SHP77 treated with DMSO at 0.1 percent for 48 hours (cell line): ENCODE data around the gene ATP11C.

ENCODE experiments used
- DNase-seq: peaks from one replicate; lab custom pipeline; 2025; lab: John Stamatoyannopoulos, UW

The ATP11C gene

GRCh38 chrX:139804482-139804881 lies 128.4 kb downstream of the ATP11C start:
- no peak for DNase-seq

GRCh38 chrX:139803224-139803623 lies 129.6 kb downstream of the ATP11C start:
- no peak for DNase-seq

DNA sequence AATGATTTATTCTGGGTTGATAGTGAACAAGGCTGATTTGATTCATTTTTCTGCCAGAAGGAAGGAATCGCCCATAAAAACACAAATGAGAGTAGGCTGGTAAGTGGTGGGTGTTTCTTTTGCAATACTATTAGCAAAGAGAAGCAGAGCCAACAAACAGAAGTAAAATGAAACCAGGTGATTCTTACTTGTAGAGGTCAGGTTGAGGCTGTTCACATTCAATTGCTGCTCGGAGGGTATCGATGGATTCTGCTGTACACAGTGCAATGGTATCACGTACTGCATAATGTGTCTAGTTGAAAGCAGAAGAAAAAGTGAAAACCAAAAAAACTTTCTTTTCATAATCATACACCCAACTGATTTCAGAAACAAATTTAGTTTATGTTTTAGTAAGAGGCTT lies 130.8 kb downstream of the ATP11C start:
- no peak for DNase-seq

DNA sequence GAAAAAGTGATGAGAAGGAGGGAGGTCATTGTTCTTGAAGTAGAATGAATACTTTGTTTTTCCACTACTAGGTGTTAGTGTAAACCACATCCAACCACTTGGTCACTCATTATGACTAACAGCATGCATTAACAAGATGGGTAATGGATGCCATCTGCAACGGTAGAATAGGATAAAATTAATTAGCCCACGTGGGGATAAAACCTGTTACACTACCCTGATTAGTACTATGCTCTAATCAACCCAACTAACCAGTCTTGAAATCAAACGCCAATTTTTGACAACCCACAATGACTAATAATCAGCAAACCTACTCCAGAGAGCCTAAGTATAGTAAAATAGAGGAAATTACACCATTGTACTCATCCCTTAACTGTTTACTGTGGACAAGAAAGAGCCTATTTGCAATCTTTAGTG lies 131.4 kb downstream of the ATP11C start:
- no peak for DNase-seq

- no peak for DNase-seq
These were observed 134.2 kb downstream of the ATP11C start for GRCh38 chrX:139798701-139799100.

- no peak for DNase-seq
These were observed 137.7 kb downstream of the ATP11C start for GRCh38 chrX:139795196-139795595.

- DNase-seq: no peak
These were observed 145.3 kb downstream of the ATP11C start for GRCh38 chrX:139787601-139788000.

DNA sequence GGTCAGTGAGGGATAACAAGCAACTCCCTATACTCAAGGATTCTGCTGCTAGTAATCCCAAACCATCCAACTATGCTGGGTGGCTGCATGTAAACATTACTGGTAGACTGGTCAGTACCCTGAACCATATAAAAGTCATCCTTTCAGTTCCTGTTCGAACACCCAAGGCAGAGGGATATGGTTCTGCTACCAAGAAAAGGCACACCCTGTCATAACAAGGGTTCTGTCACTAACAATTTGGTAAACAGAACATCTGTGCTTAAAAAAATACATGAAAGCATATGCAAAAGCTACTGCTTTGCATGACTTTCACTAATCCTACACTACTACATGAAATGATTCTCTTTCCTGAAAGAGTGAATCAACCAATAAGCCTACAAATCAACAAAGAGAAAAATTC lies 148.0 kb downstream of the ATP11C start:
- DNase-seq: no peak

DNA sequence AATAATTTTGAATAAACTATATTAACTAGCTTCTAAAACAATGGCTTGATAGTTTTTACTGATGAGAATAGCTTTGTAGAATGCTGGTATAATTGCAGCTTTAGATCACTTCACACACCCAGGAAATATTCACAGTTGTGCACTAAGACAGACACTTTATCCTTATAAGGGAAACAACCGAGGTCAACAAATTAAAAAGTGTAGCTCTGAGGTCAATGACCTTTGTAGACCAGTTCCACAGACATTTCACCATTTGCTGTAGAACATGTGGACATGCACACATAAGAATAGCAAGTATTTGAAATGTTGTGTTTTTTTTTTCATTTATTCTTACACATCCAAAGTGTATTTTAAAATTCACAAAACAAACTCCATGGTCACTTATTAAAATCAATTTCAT lies 148.9 kb downstream of the ATP11C start:
- no peak for DNase-seq

DNA sequence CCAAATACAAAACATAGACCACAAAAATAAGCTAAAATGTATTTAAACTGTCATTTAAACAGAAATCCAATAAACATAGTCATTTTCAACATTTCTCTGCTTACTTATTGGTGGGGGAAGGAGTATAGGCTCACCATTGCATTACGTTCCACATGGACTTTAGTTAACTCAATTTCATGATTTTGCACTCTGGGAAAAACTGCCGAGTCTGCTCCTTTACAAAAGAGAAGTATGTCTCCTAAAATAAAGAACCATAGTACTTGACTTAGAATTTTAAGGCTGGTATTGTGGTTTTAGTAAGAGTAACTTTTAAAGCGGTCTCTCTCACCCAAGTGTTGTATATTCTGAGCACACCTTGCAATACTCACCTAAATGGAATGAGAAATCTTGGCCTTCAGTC lies 149.8 kb downstream of the ATP11C start:
- no peak for DNase-seq

DNA sequence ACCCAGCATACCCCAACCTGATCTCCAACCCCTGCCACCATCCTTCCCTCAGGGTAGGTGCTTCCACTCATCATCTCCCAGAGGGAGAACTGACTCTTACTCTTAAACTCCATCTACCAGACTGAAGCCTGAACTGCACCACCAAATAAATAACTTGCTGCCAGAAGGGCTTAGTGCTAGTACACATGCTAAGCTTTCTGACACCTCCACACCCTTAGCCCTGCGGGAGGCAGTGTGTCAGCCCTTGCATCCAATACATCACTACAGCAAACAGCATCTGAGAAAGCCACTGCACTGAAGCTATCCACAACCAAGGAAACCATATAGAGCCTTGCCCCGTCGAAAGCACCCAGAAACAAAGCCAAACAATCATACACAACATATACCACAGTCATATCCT lies 156.3 kb downstream of the ATP11C start:
- DNase-seq: no peak

DNA sequence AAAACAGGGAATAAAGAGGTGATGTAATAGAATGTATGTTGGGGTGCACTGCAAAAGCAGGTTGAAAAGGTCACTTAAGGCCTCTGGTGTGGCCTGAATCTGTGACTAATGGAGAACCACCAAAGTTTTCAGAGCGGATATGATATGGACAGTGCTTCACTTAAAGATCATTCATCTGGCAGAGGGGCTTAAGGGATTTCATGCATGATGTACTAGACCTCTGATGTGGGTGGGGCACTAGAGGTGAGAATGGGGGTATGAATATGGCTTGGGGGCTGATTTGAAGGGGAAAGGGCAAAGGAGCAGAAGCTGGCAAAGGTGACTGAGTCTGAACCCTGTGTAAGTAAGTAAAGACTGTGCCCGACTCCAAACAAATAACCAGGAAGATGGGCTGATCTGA lies 162.5 kb downstream of the ATP11C start:
- no peak for DNase-seq

GRCh38 chrX:139766545-139766983 lies 166.3 kb downstream of the ATP11C start:
- DNase-seq: no peak

DNA sequence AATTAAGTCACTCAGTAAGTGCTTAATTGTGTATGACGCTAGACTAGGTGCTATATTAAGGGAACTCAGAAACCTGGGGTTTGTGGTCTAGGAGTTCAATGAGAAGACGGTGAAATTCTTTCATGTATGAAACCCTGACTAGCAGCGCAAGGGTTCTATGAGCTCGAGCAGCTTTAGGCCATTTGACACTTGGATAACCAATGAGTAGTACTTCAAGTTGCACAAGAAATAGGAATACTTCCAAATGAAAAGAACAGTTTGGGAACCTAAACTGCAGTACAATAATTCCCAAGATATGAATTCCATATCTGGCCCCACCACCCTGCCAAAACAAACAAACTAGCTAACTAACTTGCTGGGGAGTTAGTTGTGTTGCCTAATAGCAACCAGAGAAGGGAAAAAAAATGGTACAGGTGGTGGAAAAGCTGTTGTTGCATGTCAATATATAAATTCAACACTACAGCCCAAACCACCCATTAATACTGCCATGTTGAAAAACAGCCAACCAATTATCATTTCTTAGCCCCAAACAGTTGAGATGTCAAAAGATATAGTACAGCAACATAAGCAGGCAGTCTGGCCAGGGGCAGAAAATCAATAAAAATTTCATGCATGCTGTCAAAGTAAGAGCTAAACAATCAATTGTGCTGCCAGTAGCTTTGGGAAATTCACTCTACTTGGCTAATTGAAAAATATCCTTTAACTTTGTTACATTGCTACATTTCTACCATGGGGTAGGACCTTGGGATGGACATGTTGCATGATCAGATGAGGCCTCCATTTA lies 170.3 kb downstream of the ATP11C start:
- DNase-seq: no peak

DNA sequence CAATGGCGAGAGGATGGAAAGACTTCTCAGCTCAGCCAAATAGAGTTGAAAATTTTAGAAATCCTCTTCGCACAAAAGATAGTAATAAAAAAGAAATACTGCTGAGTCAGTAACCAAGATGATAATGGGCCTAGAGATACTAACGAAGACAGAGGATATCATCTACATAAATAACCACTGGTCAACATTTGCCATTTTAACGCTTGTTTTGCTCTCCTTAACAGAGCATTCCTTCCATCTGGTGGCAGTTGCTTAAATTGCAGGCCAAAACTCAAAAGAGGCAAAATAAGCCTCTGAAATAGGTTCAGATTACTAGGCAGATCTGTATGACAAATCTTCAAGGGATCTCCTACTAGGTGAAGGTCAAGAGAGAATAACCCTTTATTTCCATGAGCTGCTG lies 173.2 kb downstream of the ATP11C start:
- DNase-seq: no peak

DNA sequence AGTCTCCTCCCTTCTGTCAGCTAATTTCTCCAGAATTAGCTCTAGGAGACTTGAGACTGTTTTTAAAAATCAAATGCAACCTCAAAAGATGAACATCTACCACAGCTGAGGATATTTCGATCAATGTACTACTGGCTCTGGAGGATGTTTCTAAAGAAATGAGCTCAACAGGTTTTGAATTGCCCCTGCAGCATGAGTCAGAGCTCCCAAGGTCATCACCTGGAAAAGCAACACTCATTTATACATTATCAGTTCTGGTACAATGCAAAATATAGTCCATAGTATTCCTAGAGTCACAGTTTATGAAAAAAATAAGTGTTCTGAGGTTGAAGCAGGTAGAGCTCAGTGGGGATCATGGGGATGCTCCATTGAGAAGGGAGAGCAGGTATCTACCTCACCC lies 174.0 kb downstream of the ATP11C start:
- DNase-seq: no peak

DNA sequence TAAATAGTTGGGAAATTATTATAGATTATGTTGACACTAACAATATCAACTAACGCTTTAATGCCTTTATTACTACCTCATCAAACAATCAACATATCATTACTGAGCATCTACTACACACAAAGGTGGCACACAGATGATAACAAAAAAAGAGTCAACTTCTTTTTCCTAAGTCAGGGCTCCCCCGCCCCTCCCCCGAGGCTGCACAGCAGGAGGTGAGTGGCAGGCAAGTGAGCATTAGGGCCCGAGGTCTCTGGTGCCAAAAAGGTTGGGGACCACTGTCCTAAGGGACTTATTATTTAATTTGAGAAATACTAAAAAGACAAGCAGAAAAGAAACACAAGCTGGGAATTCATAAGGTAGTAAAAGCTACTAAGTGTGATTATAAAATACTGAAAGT lies 174.6 kb downstream of the ATP11C start:
- no peak for DNase-seq

GRCh38 chrX:139751053-139751452 lies 181.8 kb downstream of the ATP11C start:
- DNase-seq: no peak

DNA sequence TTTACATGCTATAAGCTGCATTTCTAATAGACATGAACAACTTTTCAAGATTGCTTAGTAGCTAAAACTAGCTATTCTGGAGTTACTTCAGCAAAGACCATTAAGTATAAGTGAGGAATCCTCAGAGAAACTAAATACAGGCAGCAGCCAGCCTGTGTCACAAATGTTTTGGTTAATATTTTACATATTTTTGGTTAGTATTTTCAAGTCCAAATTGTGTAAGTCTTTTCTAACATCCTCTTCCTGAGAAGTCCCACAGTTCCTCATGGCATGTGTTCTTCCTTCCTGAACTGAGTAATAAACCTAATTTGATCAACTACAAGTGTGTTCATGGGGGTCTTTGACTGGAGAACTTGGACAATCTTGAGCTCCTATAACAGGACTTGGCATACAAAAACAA lies 182.5 kb downstream of the ATP11C start:
- no peak for DNase-seq

DNA sequence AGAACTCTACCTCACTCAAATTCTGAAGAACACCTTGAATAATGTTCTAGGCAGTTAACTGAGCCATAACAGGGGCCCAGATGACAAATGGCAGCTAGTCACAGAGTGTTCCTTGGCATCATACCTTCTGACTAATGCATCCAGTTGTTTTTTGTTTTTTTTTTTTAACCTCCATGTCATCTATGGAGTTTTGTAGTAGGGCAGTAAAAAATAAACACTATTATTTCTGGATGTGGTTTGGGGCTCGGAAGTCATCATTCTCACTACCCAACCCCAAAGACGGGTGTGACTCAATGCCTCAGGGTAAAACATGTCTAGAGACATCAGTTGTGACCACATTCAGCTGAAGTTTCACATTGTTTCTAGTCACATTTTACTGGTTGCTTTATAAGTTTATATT lies 193.7 kb downstream of the ATP11C start:
- DNase-seq: no peak

DNA sequence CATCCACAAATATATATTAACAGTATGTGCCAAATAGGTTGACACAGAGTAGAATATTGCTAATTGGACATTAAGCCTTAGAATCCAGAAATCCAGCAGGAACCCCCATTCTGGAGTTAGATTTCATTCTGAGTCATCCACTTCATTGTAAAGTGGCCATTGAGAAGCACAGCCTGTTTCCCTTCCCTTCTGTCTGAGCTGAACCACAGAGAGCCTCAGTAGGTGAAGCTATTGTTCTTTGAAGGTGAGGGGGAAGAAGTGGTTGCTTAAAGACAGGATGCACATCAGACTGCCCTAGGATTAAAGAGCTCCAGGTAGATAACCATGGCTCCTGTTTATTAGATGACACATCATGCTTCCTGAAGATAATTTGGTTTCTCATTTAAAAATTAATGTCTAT lies 194.3 kb downstream of the ATP11C start:
- DNase-seq: no peak

DNA sequence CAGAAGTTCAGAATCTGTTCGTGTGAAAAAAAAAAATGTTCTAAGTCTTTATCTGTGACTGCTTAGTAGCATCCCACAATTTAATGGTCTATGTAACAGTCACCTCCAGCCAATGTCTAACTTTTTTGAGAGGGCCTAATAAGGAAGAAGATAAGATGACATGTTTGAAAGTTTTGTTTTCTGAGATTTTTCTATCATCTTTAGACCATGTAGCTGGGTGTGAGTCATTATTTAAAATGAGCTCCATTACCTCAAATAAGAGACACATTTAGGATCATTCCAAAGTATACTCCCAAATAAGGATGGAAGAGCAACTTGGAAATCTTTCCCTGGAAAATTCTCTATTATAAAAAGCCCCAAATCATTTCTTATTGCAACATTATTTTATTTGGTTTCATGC lies 196.7 kb downstream of the ATP11C start:
- DNase-seq: no peak

DNA sequence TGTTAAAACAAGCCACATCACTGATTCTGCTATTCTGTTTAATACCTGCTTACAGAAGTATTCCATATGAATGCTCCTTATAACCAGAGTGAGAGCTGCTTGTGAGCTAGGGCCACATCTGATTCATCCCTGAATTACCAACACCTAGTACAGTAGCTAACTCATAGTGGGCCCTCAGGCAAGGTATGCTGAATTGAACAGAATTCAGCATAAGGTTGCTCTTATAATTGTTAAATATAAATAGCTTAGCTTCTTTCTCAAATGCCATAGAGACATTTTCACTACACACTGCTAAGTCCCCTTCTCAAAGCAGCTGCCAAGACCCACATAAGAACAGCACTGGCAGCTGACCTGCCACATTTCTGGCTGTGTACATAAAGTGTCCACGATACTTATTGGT lies 197.9 kb downstream of the ATP11C start:
- no peak for DNase-seq

GRCh38 chrX:139725720-139726119 lies 207.1 kb downstream of the ATP11C start:
- no peak for DNase-seq
